Measurements from ENCODE around the gene CHCHD6. TPM values are rescaled to one million over a fixed set of nuclear protein-coding genes. Genes with fewer than 3 reads are reported as not detected.

Gene CHCHD6
- total RNA-seq, 2 experiments from 2014 or later, result 16.6 to 21.2 TPM

DNA sequence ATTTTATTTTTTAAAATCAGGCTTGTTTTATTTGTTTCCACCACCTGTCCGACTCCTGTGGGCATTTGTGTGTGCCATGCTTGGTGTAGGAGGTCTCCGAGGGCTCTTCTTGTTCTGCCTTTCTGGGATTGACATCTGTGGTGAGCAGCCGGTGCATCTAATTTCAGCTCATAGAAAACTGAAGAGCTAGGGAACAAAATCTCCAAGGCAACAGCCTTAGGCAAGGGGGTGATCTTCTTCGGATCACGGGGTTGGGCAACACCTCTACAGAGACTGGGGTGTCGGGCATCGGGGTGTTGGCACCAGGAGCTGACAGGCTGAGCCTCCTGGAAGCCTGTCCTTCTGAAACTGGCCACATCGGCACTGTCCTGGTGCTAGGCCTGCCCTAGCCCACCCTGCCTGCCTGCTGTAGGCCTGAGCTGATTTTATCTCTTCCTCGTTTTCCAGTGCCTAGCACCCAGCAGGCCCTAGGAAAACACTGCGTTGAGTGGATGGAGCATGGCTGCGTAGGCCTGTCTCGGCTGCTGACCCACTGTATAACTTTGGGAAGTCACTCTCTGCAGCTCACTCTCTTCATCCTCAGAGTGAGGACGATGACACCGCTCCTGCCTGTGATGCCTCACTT is 10.3 kb downstream of the CHCHD6 start:
- Mint-ChIP-seq H3K9me3 (no peaks in the 10 kb centered on the region), H3K36me3 (ENCODE audit: low read depth) (no peaks in the 10 kb centered on the region), H3K27ac (no peak overlapping the region), H3K4me3 (no peak overlapping the region), H3K27me3 (no peaks in the 10 kb centered on the region), H3K4me1 (ENCODE audit: low read depth) (peaks cover 2% of the 10 kb centered on the region)
- ChIA-PET POLR2A (no interaction called here), CTCF (no interaction called here)
- ATAC-seq, result no peak
- intact Hi-C loops (cut with micrococcal nuclease), result no loop called here
- DNase-seq, result no peak
- TF ChIP-seq, protein P1, sequence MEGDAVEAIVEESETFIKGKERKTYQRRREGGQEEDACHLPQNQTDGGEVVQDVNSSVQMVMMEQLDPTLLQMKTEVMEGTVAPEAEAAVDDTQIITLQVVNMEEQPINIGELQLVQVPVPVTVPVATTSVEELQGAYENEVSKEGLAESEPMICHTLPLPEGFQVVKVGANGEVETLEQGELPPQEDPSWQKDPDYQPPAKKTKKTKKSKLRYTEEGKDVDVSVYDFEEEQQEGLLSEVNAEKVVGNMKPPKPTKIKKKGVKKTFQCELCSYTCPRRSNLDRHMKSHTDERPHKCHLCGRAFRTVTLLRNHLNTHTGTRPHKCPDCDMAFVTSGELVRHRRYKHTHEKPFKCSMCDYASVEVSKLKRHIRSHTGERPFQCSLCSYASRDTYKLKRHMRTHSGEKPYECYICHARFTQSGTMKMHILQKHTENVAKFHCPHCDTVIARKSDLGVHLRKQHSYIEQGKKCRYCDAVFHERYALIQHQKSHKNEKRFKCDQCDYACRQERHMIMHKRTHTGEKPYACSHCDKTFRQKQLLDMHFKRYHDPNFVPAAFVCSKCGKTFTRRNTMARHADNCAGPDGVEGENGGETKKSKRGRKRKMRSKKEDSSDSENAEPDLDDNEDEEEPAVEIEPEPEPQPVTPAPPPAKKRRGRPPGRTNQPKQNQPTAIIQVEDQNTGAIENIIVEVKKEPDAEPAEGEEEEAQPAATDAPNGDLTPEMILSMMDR (IDR thresholded peaks at IDR 0.05), result no peak

DNA sequence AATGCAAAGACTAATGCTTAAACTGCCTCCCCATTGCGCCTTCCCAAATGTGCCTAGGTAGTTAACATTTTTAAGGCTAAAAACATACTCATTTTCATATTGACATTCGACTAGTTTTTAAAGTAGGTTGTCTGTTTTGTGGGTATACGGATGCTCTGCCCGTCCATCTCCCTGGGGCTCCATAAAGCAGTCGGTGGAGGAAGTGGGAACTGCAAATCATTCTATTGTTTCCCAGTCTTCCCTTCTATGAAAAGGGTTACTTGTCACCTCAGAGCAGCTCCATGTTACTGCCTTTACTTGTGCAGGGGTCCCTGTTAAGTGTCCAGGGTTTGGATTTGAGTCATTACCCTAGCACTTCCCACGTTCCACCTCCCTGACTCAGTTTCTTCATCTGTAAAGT is 10.9 kb downstream of the CHCHD6 start:
- H3K9me3 Mint-ChIP-seq, result no peaks in the 10 kb centered on the region
- H3K4me3 Mint-ChIP-seq, result no peak overlapping the region
- H3K27me3 Mint-ChIP-seq, result no peaks in the 10 kb centered on the region
- ChIA-PET CTCF (no interaction called here), POLR2A (no interaction called here)
- TF ChIP-seq, protein P1 (IDR thresholded peaks at IDR 0.05), result no peak
- H3K27ac Mint-ChIP-seq, result no peak overlapping the region
- no peaks in the 10 kb centered on the region for H3K36me3 Mint-ChIP-seq (ENCODE audit: low read depth)
- H3K4me1 Mint-ChIP-seq (ENCODE audit: low read depth), result peaks cover 2% of the 10 kb centered on the region
- no peak for ATAC-seq
- no peak for DNase-seq
- intact Hi-C loops (cut with micrococcal nuclease), result no loop called here

- H3K27me3 Mint-ChIP-seq, result no peaks in the 10 kb centered on the region
- no peak overlapping the region for H3K4me3 Mint-ChIP-seq
- ATAC-seq, result no peak
- POLR2A ChIA-PET, result no interaction called here
- CTCF ChIA-PET, result interaction anchor here (1.0 kb wide), 1 partner anchor 23 kb away, joined by 4 read pairs; no protein-coding TSS in a partner anchor
- TF ChIP-seq, protein P1 (IDR thresholded peaks at IDR 0.05), result no peak
- no peak overlapping the region for H3K27ac Mint-ChIP-seq
- intact Hi-C loops (cut with micrococcal nuclease), result no loop called here
- H3K36me3 Mint-ChIP-seq (ENCODE audit: low read depth), result no peaks in the 10 kb centered on the region
- peaks cover 2% of the 10 kb centered on the region for H3K4me1 Mint-ChIP-seq (ENCODE audit: low read depth)
- DNase-seq, result no peak
- no peaks in the 10 kb centered on the region for H3K9me3 Mint-ChIP-seq
Observed at GRCh38 chr3:126715432-126715831, 11.4 kb downstream of the CHCHD6 start.

GRCh38 chr3:126716057-126716456 is 12.0 kb downstream of the CHCHD6 start:
- H3K36me3 Mint-ChIP-seq (ENCODE audit: low read depth), result no peaks in the 10 kb centered on the region
- intact Hi-C loops (cut with micrococcal nuclease), result no loop called here
- no peak overlapping the region for H3K4me3 Mint-ChIP-seq
- no peaks in the 10 kb centered on the region for H3K27me3 Mint-ChIP-seq
- ChIA-PET POLR2A (no interaction called here), CTCF (interaction anchor here (1.0 kb wide), 1 partner anchor 23 kb away, joined by 4 read pairs; no protein-coding TSS in a partner anchor)
- TF ChIP-seq, protein P1 (IDR thresholded peaks at IDR 0.05), result no peak
- H3K4me1 Mint-ChIP-seq (ENCODE audit: low read depth), result peaks cover 2% of the 10 kb centered on the region
- H3K9me3 Mint-ChIP-seq, result no peaks in the 10 kb centered on the region
- ATAC-seq, result no peak
- no peak for DNase-seq
- H3K27ac Mint-ChIP-seq, result no peak overlapping the region

DNA sequence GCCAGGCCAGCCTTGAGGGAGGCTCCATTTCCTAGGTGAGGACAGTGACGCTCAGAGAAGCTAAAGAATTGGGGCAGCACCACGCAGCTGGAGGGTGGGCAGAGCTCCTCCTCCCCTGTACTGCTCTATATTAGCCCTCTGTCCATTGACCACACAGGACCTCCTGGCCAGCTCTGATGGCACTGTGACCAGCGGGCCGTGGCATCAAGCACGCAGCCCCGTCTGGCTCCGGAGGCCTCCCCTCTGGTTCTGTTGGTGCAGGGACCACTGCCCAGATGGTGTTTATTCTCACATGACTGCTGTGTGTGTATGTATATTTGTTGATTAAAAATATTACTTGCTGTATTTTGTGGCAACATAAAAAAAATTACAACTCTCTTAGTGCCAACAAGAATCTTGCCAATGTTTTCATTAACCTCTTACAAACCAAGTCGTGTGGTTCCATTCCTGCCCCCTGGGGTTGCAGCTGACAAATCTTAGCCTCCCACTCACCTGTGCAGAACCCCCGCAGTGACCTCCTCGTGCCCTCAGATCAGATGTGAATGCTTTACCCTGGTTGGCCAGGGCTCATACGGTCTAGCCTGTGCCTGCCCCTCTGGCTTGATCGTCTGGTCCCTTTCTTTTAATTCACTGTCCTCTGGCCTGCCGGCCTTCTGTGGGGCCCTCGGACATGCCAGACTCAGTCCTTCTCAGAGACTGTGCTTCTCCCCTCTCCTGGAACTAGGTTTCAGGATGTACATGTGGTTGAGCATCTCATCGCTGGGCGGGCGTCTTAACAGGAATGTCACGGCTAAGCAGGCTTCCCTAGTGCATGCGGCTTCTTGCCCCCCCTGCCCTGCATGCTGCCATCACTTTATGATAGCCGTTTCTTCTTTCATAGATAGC is 14.8 kb downstream of the CHCHD6 start:
- Mint-ChIP-seq H3K4me3 (no peak overlapping the region), H3K27ac (no peak overlapping the region), H3K36me3 (ENCODE audit: low read depth) (no peaks in the 10 kb centered on the region), H3K27me3 (no peaks in the 10 kb centered on the region), H3K4me1 (ENCODE audit: low read depth) (no peaks in the 10 kb centered on the region), H3K9me3 (no peaks in the 10 kb centered on the region)
- TF ChIP-seq, protein P1 (IDR thresholded peaks at IDR 0.05), result no peak
- CTCF ChIA-PET, result no interaction called here
- ATAC-seq, result no peak
- no peak for DNase-seq
- intact Hi-C loops (cut with micrococcal nuclease), result no loop called here
- POLR2A ChIA-PET, result no interaction called here

Measured in activated CD8-positive, alpha-beta T cell treated with anti-CD3 and anti-CD28 coated beads for 36 hours (primary cell).